Measurements from ENCODE around the gene RUNX2. TPM values are rescaled to one million over a fixed set of nuclear protein-coding genes. Genes with fewer than 3 reads are reported as not detected.

The RUNX2 gene
- total and polyA plus RNA-seq, 2 of the 8 experiments (the other 6 are each of a cell fraction or from before 2014, with no cell fraction given), result 0.26 to 1.2 TPM

DNA sequence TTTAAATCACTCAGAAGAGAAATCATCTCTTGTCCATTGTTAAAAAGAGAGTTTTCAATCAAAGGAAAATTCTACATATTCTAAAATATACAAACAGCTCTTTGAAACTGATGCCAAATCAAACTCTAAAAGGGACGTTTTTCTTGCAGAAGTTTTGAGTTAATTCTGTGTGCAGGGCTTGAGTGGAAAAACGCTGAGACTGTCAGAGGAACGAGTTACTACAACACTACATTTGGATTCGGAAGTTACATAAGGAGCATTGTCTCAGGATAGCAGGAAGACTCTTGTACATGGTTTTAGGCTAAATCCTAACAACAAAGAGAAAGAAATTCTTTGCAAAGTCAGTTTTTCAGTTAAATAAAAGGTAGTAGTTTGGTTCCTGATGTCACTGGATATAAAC lies 205.3 kb downstream of the RUNX2 start:
- Histone ChIP-seq H3K23ac (ENCODE audit: insufficient read length) (no peak overlapping the region), H2BK15ac (ENCODE audit: low read length) (no peak overlapping the region), H3K4ac (replicated peaks; ENCODE audit: insufficient read length, low read depth, low read length) (no peak overlapping the region), H3K27me3 (replicated peaks in 1 of 4; ENCODE audit: control insufficient read depth in 3 of 4, extremely low read depth in 1 of 4, insufficient read depth in 3 of 4, low read length in 3 of 4) (no peaks in the 10 kb centered on the region), H3K79me1 (ENCODE audit: low read depth, low read length) (no peaks in the 10 kb centered on the region), H3K18ac (ENCODE audit: extremely low read depth, low read length) (no peak overlapping the region), H3K56ac (replicated peaks; ENCODE audit: insufficient read length, low read depth, low read length) (no peak overlapping the region), H2AFZ (ENCODE audit: low read length) (no peak overlapping the region), H2BK12ac (ENCODE audit: low read depth, low read length) (no peak overlapping the region), H3K14ac (ENCODE audit: insufficient read length) (no peak overlapping the region), H4K5ac (ENCODE audit: insufficient read length, low read depth, low read length) (no peak overlapping the region), H2BK120ac (replicated peaks; ENCODE audit: low read depth, low read length) (no peak overlapping the region), H2AK5ac (ENCODE audit: low read depth, low read length) (no peak overlapping the region), H4K91ac (replicated peaks; ENCODE audit: insufficient read length, low read length) (no peak overlapping the region), H4K20me1 (replicated peaks in 1 of 2; ENCODE audit: control insufficient read depth in 1 of 2, insufficient read depth in 2 of 2, low read length in 2 of 2) (no peaks in the 10 kb centered on the region), H3K79me2 (ENCODE audit: control insufficient read depth in 1 of 2, insufficient read depth in 2 of 2, low read length in 2 of 2) (no peaks in the 10 kb centered on the region), H3K9ac (replicated peaks in 1 of 4; ENCODE audit: extremely low read depth in 1 of 4, low read depth in 3 of 4, low read length in 3 of 4) (no peak overlapping the region), H3K36me3 (ENCODE audit: control insufficient read depth in 2 of 4, insufficient read depth in 4 of 4, low read length in 3 of 4) (no peaks in the 10 kb centered on the region; a peak in 1 of 8 replicates), H3K23me2 (ENCODE audit: low read depth, low read length) (no peaks in the 10 kb centered on the region), H2BK20ac (ENCODE audit: low read length) (no peak overlapping the region), H2BK5ac (ENCODE audit: low read depth, low read length) (no peak overlapping the region), H3K4me3 (ENCODE audit: extremely low read depth in 1 of 4, insufficient read depth in 2 of 4, low read depth in 3 of 4, low read length in 4 of 4) (no peak overlapping the region), H3K27ac (ENCODE audit: low read depth, low read length) (no peak overlapping the region), H3K4me1 (replicated peaks in 1 of 4; ENCODE audit: control insufficient read depth in 3 of 4, insufficient read depth in 4 of 4, low read length in 3 of 4) (no peaks in the 10 kb centered on the region), H3K9me3 (ENCODE audit: insufficient read depth in 2 of 2, low read depth in 1 of 2, low read length in 1 of 2) (no peaks in the 10 kb centered on the region), H4K8ac (ENCODE audit: extremely low read depth, insufficient read depth, low read length) (no peak overlapping the region), H3K4me2 (ENCODE audit: insufficient read depth in 1 of 2, low read depth in 2 of 2, low read length in 2 of 2) (no peak overlapping the region)
- FAIRE-seq (no peak), DNase-seq (ENCODE audit: low read depth in 1 of 2, low spot score in 2 of 2) (no peak)
- CTCF ChIA-PET (ENCODE audit: partially characterized antibody), result no interaction called here
- 84% methylated on average over 4 of the region's 4 CpGs; no CpG with 5 or more reads in 1 of the 2 experiments for WGBS, 2 experiments (ENCODE audit: extremely low coverage in 1 of 2, insufficient coverage in 1 of 2, insufficient read length in 1 of 2, insufficient replicate concordance in 2 of 2, low coverage in 1 of 2, low lambda C conversion rate in 2 of 2, missing lambda C conversion rate in 1 of 2)
- TF ChIP-seq KDM4A (IDR thresholded peaks at IDR 0.05; ENCODE audit: low read depth, low read length, severe bottlenecking) (no peak), SIN3A (conservative IDR thresholded peaks at IDR 0.05 in 1 of 2, IDR thresholded peaks at IDR 0.05 in 1 of 2; ENCODE audit: low read depth in 1 of 2, low read length in 2 of 2) (no peak), SP1 (IDR thresholded peaks at IDR 0.05; ENCODE audit: low read depth, low read length) (no peak), POLR2AphosphoS5 (IDR thresholded peaks at IDR 0.05; ENCODE audit: low read depth, low read length) (no peak), CTBP2 (IDR thresholded peaks at IDR 0.05; ENCODE audit: borderline replicate concordance, insufficient read depth, insufficient read length, low read length) (no peak), MAFK (IDR thresholded peaks at IDR 0.05; ENCODE audit: low read depth, low read length) (no peak), EGR1 (IDR thresholded peaks at IDR 0.05; ENCODE audit: borderline replicate concordance, low read depth, low read length) (no peak), ASH2L (IDR thresholded peaks at IDR 0.05; ENCODE audit: low read length) (no peak)
- POLR2A ChIA-PET (ENCODE audit: partially characterized antibody), result no interaction called here

Measured in H1 (cell line).